Measurements from ENCODE around the gene CACNA2D2.

GRCh38 chr3:50425911-50426310, 77.5 kb downstream of the CACNA2D2 start:
- no peak for TF ChIP-seq POLR2AphosphoS5 (IDR thresholded peaks at IDR 0.05; ENCODE audit: insufficient read depth in 1 of 2, low read depth in 1 of 2)
- no peak for TF ChIP-seq CTCF (IDR thresholded peaks at IDR 0.05)
